OCI-M2 (cell line): ENCODE results near the gene TOP2A.
A peak's percentile ranks its signal among the peaks of the same experiment; 100 is the strongest.

Experiments
- DNase-seq: peaks from one replicate; lab custom pipeline; 2025; ENCODE audit not compliant: unreplicated experiment; lab: John Stamatoyannopoulos, UW

TOP2A gene

GRCh38 chr17:40417609-40418427 lies at the start of gene TOP2A:
Gene TOP2A (minus strand): TSS chr17:40417896. CDS start chr17:40417791, 105 bp downstream.
- peak; percentile 95 for DNase-seq

- no peak for DNase-seq
Measured at GRCh38 chr17:40467281-40467867, 49.7 kb upstream of the TOP2A start.

- no peak for DNase-seq
Measured at GRCh38 chr17:40466298-40466971, 48.7 kb upstream of the TOP2A start.

GRCh38 chr17:40464392-40464855 lies 46.7 kb upstream of the TOP2A start:
- DNase-seq, result no peak

GRCh38 chr17:40463122-40463550 lies 45.4 kb upstream of the TOP2A start:
- no peak for DNase-seq

GRCh38 chr17:40462343-40463121 lies 44.8 kb upstream of the TOP2A start:
- DNase-seq, result no peak

- DNase-seq, result no peak
Measured at GRCh38 chr17:40461732-40462342, 44.1 kb upstream of the TOP2A start.

- no peak for DNase-seq
Measured at GRCh38 chr17:40460968-40461731, 43.5 kb upstream of the TOP2A start.

- DNase-seq, result no peak
Measured at GRCh38 chr17:40460604-40460967, 42.9 kb upstream of the TOP2A start.

- DNase-seq, result no peak
Measured at GRCh38 chr17:40459636-40460603, 42.2 kb upstream of the TOP2A start.

GRCh38 chr17:40458851-40459482 lies 41.3 kb upstream of the TOP2A start:
- DNase-seq, result no peak

GRCh38 chr17:40457964-40458791 lies 40.5 kb upstream of the TOP2A start:
- DNase-seq, result no peak

- no peak for DNase-seq
Measured at GRCh38 chr17:40457369-40457768, 39.7 kb upstream of the TOP2A start.

GRCh38 chr17:40456396-40456951 lies 38.8 kb upstream of the TOP2A start:
- DNase-seq, result no peak

- DNase-seq, result no peak
Measured at GRCh38 chr17:40454613-40454995, 36.9 kb upstream of the TOP2A start.

GRCh38 chr17:40453881-40454612 lies 36.4 kb upstream of the TOP2A start:
- no peak for DNase-seq
